ENCODE measurements around the gene GLI3. TPM values are rescaled to one million over a fixed set of nuclear protein-coding genes. Genes with fewer than 3 reads are reported as not detected.

Gene GLI3
- total RNA-seq, 1 experiment from 2014 or later: not detected

GRCh38 chr7:41972776-41973175, 264.2 kb downstream of the GLI3 start:
- ChIA-PET CTCF (no interaction called here), POLR2A (ENCODE audit: unreplicated experiment) (no interaction called here)
- no peak for TF ChIP-seq CTCF (conservative IDR thresholded peaks at IDR 0.05)
- no peak for TF ChIP-seq EZH2 (IDR thresholded peaks at IDR 0.05; ENCODE audit: low read depth)
- H3K79me2 ChIP-seq (ENCODE audit: low read depth): no peaks in the 10 kb centered on the region
- no peak overlapping the region for H3K4me3 ChIP-seq
- H3K36me3 ChIP-seq (ENCODE audit: low read depth): no peaks in the 10 kb centered on the region
- no peaks in the 10 kb centered on the region for H3F3A ChIP-seq (ENCODE audit: insufficient read depth, low read depth)
- H4K20me1 ChIP-seq (ENCODE audit: insufficient read depth): no peaks in the 10 kb centered on the region
- DNase-seq: no peak
- no peak overlapping the region for H2AFZ ChIP-seq
- no peaks in the 10 kb centered on the region for H3K9me2 ChIP-seq (ENCODE audit: insufficient read depth)
- BruUV-seq (replicated peaks): no TSS peak
- H3K4me2 ChIP-seq: no peak overlapping the region
- H3K9me3 ChIP-seq (ENCODE audit: insufficient read depth, low read depth): no peaks in the 10 kb centered on the region
- no peak overlapping the region for H3K27ac ChIP-seq
- H3K4me1 ChIP-seq (replicated peaks; ENCODE audit: insufficient read depth): no peaks in the 10 kb centered on the region
- peaks cover 87% of the 10 kb centered on the region for H3K27me3 ChIP-seq (ENCODE audit: insufficient read depth, low read depth)
- intact Hi-C loops (cut with micrococcal nuclease; ENCODE audit: unreplicated experiment): no loop called here

GRCh38 chr7:41972270-41972669, 264.7 kb downstream of the GLI3 start:
- POLR2A ChIA-PET (ENCODE audit: unreplicated experiment): no interaction called here
- H3K79me2 ChIP-seq (ENCODE audit: low read depth): no peaks in the 10 kb centered on the region
- BruUV-seq (replicated peaks): no TSS peak
- intact Hi-C loops (cut with micrococcal nuclease; ENCODE audit: unreplicated experiment): no loop called here
- H3F3A ChIP-seq (ENCODE audit: insufficient read depth, low read depth): no peaks in the 10 kb centered on the region
- CTCF ChIA-PET: no interaction called here
- H3K9me2 ChIP-seq (ENCODE audit: insufficient read depth): no peaks in the 10 kb centered on the region
- H3K4me1 ChIP-seq (replicated peaks; ENCODE audit: insufficient read depth): no peaks in the 10 kb centered on the region
- TF ChIP-seq EZH2 (IDR thresholded peaks at IDR 0.05; ENCODE audit: low read depth) (no peak), CTCF (conservative IDR thresholded peaks at IDR 0.05) (no peak)
- no peak overlapping the region for H3K4me3 ChIP-seq
- H3K36me3 ChIP-seq (ENCODE audit: low read depth): no peaks in the 10 kb centered on the region
- H3K27me3 ChIP-seq (ENCODE audit: insufficient read depth, low read depth): peaks cover 87% of the 10 kb centered on the region
- H3K27ac ChIP-seq: no peak overlapping the region
- H3K4me2 ChIP-seq: no peak overlapping the region
- no peaks in the 10 kb centered on the region for H3K9me3 ChIP-seq (ENCODE audit: insufficient read depth, low read depth)
- no peaks in the 10 kb centered on the region for H4K20me1 ChIP-seq (ENCODE audit: insufficient read depth)
- no peak overlapping the region for H2AFZ ChIP-seq
- no peak for DNase-seq

DNA sequence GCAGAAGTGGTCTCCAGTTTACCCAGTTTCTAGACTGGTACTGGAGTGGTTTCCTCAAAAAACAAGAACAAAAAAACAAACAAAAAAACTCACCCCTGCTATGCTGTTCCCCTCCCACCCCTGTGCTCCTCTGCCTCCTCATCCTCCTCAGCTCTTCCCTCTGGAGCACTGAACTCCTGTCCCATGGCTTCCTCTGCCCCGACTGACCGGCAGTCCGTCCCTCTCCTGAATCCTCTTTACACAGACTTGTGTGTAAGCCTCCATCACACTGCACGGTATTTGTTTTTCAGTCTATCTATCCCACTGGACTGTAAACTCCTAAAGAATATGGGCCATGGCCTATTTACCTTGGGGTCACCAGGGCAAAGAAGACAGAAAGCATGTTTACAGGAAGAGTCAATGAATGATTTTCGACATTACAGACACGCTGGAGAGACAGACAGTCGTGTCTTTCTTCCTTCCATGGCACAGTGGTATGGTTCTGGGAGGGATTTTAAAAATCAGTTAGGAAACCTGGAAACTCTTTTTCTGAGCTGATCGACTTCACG, 265.3 kb downstream of the GLI3 start:
- ChIA-PET CTCF (no interaction called here), POLR2A (ENCODE audit: unreplicated experiment) (no interaction called here)
- Histone ChIP-seq H3F3A (ENCODE audit: insufficient read depth, low read depth) (no peaks in the 10 kb centered on the region), H3K4me1 (replicated peaks; ENCODE audit: insufficient read depth) (no peaks in the 10 kb centered on the region), H3K36me3 (ENCODE audit: low read depth) (no peaks in the 10 kb centered on the region), H3K4me2 (no peak overlapping the region), H3K79me2 (ENCODE audit: low read depth) (no peaks in the 10 kb centered on the region), H3K27me3 (ENCODE audit: insufficient read depth, low read depth) (peaks cover 91% of the 10 kb centered on the region), H3K9me2 (ENCODE audit: insufficient read depth) (no peaks in the 10 kb centered on the region), H3K27ac (no peak overlapping the region), H3K4me3 (no peak overlapping the region), H2AFZ (no peak overlapping the region), H3K9me3 (ENCODE audit: insufficient read depth, low read depth) (no peaks in the 10 kb centered on the region), H4K20me1 (ENCODE audit: insufficient read depth) (no peaks in the 10 kb centered on the region)
- intact Hi-C loops (cut with micrococcal nuclease; ENCODE audit: unreplicated experiment): no loop called here
- BruUV-seq (replicated peaks): no TSS peak
- no peak for DNase-seq
- no peak for TF ChIP-seq EZH2 (IDR thresholded peaks at IDR 0.05; ENCODE audit: low read depth)
- no peak for TF ChIP-seq CTCF (conservative IDR thresholded peaks at IDR 0.05)
